Transverse colon (tissue), 4 donors: ENCODE results near the gene KCTD21. TPM values are rescaled to one million over a fixed set of nuclear protein-coding genes. Genes with fewer than 3 reads are reported as not detected.

Experiments
- DNase-seq: peaks from one replicate; pipeline ENCODE4 v3.0.0-alpha.2; 2019
- H3K27ac ChIP-seq, 4 donors: fragments of 200-600 bp; sonication (generic); 2 replicates each; pipeline ENCODE4 v1.5.1; 2016 to 2018; ENCODE audit warnings: inconsistent platforms in 4 of 4
- H3K27me3 ChIP-seq: fragments of 200-600 bp; sonication (generic); 2 replicates; pipeline ENCODE4 v1.5.1; 2017; ENCODE audit warnings: inconsistent platforms
- H3K36me3 ChIP-seq, 4 donors: fragments of 200-600 bp; sonication (generic); 2 replicates each; pipeline ENCODE4 v1.5.1; 2017 to 2019; ENCODE audit warnings: inconsistent platforms in 4 of 4
- H3K4me1 ChIP-seq, 4 donors: fragments of 200-600 bp; sonication (generic); 2 replicates each; pipeline ENCODE4 v1.5.1; 2017 to 2020; ENCODE audit warnings: inconsistent platforms in 4 of 4
- H3K4me3 ChIP-seq, 4 donors: fragments of 200-600 bp; sonication (generic); 1 replicate in 1 of 4; 2 replicates in 3 of 4; pipeline versions ENCODE4 v1.5.1 to v1.6.1; 2017 to 2019; ENCODE audit warnings: inconsistent platforms in 4 of 4
- H3K9me3 ChIP-seq, 2 donors: fragments of 200-600 bp; sonication (generic); 2 replicates each; pipeline ENCODE4 v1.5.1; 2017 to 2019; ENCODE audit warnings: inconsistent platforms in 2 of 2
- CTCF ChIP-seq, 5 experiments: fragments of 200-600 bp in 3 of 5; fragments of 450-650 bp in 2 of 5; sonication (generic) in 3 of 5; IDR thresholded peaks; 1 replicate in 2 of 5; 2 replicates in 3 of 5; pipeline ENCODE4 v1.5.1; 2016 to 2017; ENCODE audit warnings: antibody characterized with exemption in 5 of 5, inconsistent platforms in 3 of 5, mild to moderate bottlenecking in 2 of 5, moderate library complexity in 1 of 5
- EP300 ChIP-seq: sonication (generic); formaldehyde crosslinking; IDR thresholded peaks from one replicate; pipeline ENCODE4 v1.6.1; 2017; ENCODE audit warnings: antibody characterized with exemption, low read depth
- POLR2A ChIP-seq: fragments of 450-650 bp; IDR thresholded peaks from one replicate; pipeline ENCODE4 v1.6.1; 2016; ENCODE audit warnings: antibody characterized with exemption, mild to moderate bottlenecking, moderate library complexity
- POLR2AphosphoS5 ChIP-seq, 3 donors: sonication (generic); formaldehyde crosslinking; IDR thresholded peaks; one replicate each; pipeline ENCODE4 v1.6.1; 2016; ENCODE audit warnings: antibody characterized with exemption in 3 of 3
- WGBS, 2 donors: methylation state at CpG; one replicate each; pipeline ENCODE4 v1.1.5; 2018; ENCODE audit warnings: low coverage in 1 of 2; 5-methylcytosine and 5-hydroxymethylcytosine counted together
- in situ Hi-C, 4 donors: fragments of 200-750 bp; cut with MboI; loops; one replicate each; pipeline versions ENCODE4 v1.15.0 to v1.15.1; 2017; ENCODE audit warnings: low sequenced_read_pairs in 3 of 4, low pct_ligation_motif_present in 1 of 4, low pct_unique_long_range_greater_than_20kb in 1 of 4
- intact Hi-C: fragments of 100-400 bp; cut with DNase I; formaldehyde crosslinking; loops from one replicate; pipeline ENCODE4 v1.15.1; 2023; ENCODE audit warnings: low total_unique reads
- total RNA-seq, 4 donors: library from RNA; depleted of rRNA; stranded (reverse); fragments of >200 nt; gene quantifications; one replicate each; pipeline ENCODE4 v1.1.0, GENCODE V29; 2016

Gene KCTD21
- total RNA-seq, 4 donors from 2014 or later: 10.9 to 55.0 (median 29.2) TPM

GRCh38 chr11:78202733-78203167 lies 14.3 kb upstream of the KCTD21 start:
- peak overlapping the region in 2 of 4 donors; percentile 32 to 33 for H3K27ac ChIP-seq
- intact Hi-C loops (no loop called here), in situ Hi-C loops (no loop called here)
- no peaks in the 10 kb centered on the region for H3K36me3 ChIP-seq
- TF ChIP-seq POLR2A (no peak), EP300 (no peak), CTCF (IDR thresholded peaks at IDR 0.05) (no peak), POLR2AphosphoS5 (IDR thresholded peaks at IDR 0.05) (no peak)
- 31 to 36% methylated on average over 2 to 3 of the region's 3 CpGs for WGBS, 2 donors
- H3K4me3 ChIP-seq: no peak overlapping the region
- no peaks in the 10 kb centered on the region for H3K9me3 ChIP-seq
- H3K4me1 ChIP-seq: peaks cover 0 to 6% (median 0%) of the 10 kb centered on the region in 4 donors
- DNase-seq: no peak
- no peaks in the 10 kb centered on the region for H3K27me3 ChIP-seq

- H3K27ac ChIP-seq: no peak overlapping the region
- no peak for DNase-seq
- 89 to 93% methylated on average over 8 to 9 of the region's 9 CpGs for WGBS, 2 donors
- in situ Hi-C loops (no loop called here), intact Hi-C loops (no loop called here)
- H3K4me1 ChIP-seq: peaks cover 0 to 6% (median 0%) of the 10 kb centered on the region in 4 donors
- no peaks in the 10 kb centered on the region for H3K36me3 ChIP-seq
- TF ChIP-seq EP300: no peak
- no peak for TF ChIP-seq CTCF (IDR thresholded peaks at IDR 0.05)
- TF ChIP-seq POLR2A: no peak
- TF ChIP-seq POLR2AphosphoS5 (IDR thresholded peaks at IDR 0.05): no peak
- H3K9me3 ChIP-seq: no peaks in the 10 kb centered on the region
- no peaks in the 10 kb centered on the region for H3K27me3 ChIP-seq
- no peak overlapping the region for H3K4me3 ChIP-seq
These were observed 12.8 kb upstream of the KCTD21 start for GRCh38 chr11:78201096-78201818.

- intact Hi-C loops (no loop called here), in situ Hi-C loops (no loop called here)
- H3K36me3 ChIP-seq: no peaks in the 10 kb centered on the region
- no peak for TF ChIP-seq CTCF (IDR thresholded peaks at IDR 0.05)
- TF ChIP-seq POLR2AphosphoS5 (IDR thresholded peaks at IDR 0.05): no peak
- TF ChIP-seq EP300: no peak
- TF ChIP-seq POLR2A: no peak
- no peak overlapping the region for H3K27ac ChIP-seq
- H3K4me3 ChIP-seq: no peak overlapping the region
- H3K27me3 ChIP-seq: no peaks in the 10 kb centered on the region
- H3K9me3 ChIP-seq: no peaks in the 10 kb centered on the region
- H3K4me1 ChIP-seq: peaks cover 0 to 6% (median 0%) of the 10 kb centered on the region in 4 donors
- 95% methylated on average over 13 of the region's 13 CpGs; no CpG with 5 or more reads in 1 of the 2 donors for WGBS, 2 donors
- DNase-seq: no peak
These were observed 12.1 kb upstream of the KCTD21 start for GRCh38 chr11:78200553-78200952.

GRCh38 chr11:78200061-78200460 lies 11.6 kb upstream of the KCTD21 start:
- TF ChIP-seq EP300 (no peak), CTCF (IDR thresholded peaks at IDR 0.05) (no peak), POLR2AphosphoS5 (IDR thresholded peaks at IDR 0.05) (no peak), POLR2A (no peak)
- 89% methylated on average over 4 of the region's 4 CpGs; no CpG with 5 or more reads in 1 of the 2 donors for WGBS, 2 donors
- Histone ChIP-seq H3K9me3 (no peaks in the 10 kb centered on the region), H3K4me3 (no peak overlapping the region), H3K36me3 (no peaks in the 10 kb centered on the region), H3K27me3 (no peaks in the 10 kb centered on the region), H3K4me1 (peaks cover 0 to 6% (median 0%) of the 10 kb centered on the region in 4 donors), H3K27ac (no peak overlapping the region)
- DNase-seq: no peak
- intact Hi-C loops: no loop called here
- in situ Hi-C loops: no loop called here
